ENCODE results near the gene RNF2. TPM values are rescaled to one million over a fixed set of nuclear protein-coding genes. Genes with fewer than 3 reads are reported as not detected.

RNF2 gene
- total RNA-seq, 6 experiments from 2014 or later = 4.2 to 9.1 (median 5.3) TPM

DNA sequence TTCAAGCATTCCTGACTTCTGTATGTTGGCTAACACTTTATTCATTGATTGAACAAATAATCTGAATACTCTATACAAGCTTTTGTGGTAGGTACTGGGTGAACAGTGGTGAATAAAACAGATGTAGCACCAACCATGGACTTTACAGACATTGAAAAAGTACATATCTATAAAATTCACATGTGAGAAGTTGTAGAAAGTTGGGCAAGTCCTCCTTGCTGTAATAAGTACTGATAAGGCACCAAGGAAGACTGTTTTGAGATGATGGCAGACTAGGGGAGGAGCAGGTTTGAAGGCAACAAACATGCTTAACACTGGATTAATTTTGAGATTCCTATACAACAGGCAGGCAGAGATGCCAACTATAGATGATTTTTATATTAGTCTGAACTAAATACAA lies 42.4 kb downstream of the RNF2 start:
- intact Hi-C loops (cut with DNase I) = no loop called here
- Histone ChIP-seq H3K4me1 (no peaks in the 10 kb centered on the region), H3K9me3 (no peaks in the 10 kb centered on the region), H3K27me3 (no peaks in the 10 kb centered on the region), H3K36me3 (no peaks in the 10 kb centered on the region), H3K4me3 (no peak overlapping the region), H3K27ac (no peak overlapping the region)
- TF ChIP-seq CTCF (IDR thresholded peaks at IDR 0.05) (no peak), POLR2A (IDR thresholded peaks at IDR 0.05) (no peak)
- no peak for DNase-seq
- ATAC-seq = no peak

- intact Hi-C loops (cut with DNase I) = no loop called here
- Histone ChIP-seq H3K27me3 (no peaks in the 10 kb centered on the region), H3K4me3 (no peak overlapping the region), H3K9me3 (no peaks in the 10 kb centered on the region), H3K36me3 (no peaks in the 10 kb centered on the region), H3K27ac (no peak overlapping the region), H3K4me1 (no peaks in the 10 kb centered on the region)
- ATAC-seq = no peak
- TF ChIP-seq POLR2A (IDR thresholded peaks at IDR 0.05) = no peak
- no peak for TF ChIP-seq CTCF (IDR thresholded peaks at IDR 0.05)
- DNase-seq = no peak
- 88% methylated on average over 5 of the region's 5 CpGs for whole genome bisulfite sequencing (ENCODE audit: insufficient coverage, low coverage, low lambda C conversion rate, missing lambda C conversion rate)
Measured at GRCh38 chr1:185091480-185091879, 46.1 kb downstream of the RNF2 start.

DNA sequence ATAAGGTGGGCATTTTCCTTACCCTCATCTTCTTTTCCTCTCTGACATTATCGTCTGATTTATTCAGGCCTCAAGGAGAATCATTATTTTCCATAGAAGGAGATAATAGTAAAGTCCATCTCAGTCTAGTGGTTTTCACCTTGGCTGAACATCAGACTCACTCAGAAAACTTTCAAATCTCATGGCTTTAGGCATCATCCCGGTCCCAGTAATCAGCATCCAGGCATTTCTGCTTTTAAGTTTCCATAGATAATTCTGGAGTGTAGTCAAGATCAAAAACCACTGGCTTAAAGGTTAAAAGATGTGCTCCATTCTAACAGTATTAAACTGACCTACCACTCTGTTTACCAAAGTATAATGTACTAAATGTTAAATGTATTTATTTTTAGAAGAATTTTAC lies 49.4 kb downstream of the RNF2 start:
- TF ChIP-seq CTCF (IDR thresholded peaks at IDR 0.05) = no peak
- TF ChIP-seq POLR2A (IDR thresholded peaks at IDR 0.05) = no peak
- DNase-seq (no peak), ATAC-seq (no peak)
- intact Hi-C loops (cut with DNase I) = no loop called here
- no peaks in the 10 kb centered on the region for H3K9me3 ChIP-seq
- WGBS (ENCODE audit: insufficient coverage, low coverage, low lambda C conversion rate, missing lambda C conversion rate) = 100% methylated on average over 2 of the region's 2 CpGs
- no peaks in the 10 kb centered on the region for H3K36me3 ChIP-seq
- H3K27me3 ChIP-seq = no peaks in the 10 kb centered on the region
- no peaks in the 10 kb centered on the region for H3K4me1 ChIP-seq
- H3K27ac ChIP-seq = no peak overlapping the region
- no peak overlapping the region for H3K4me3 ChIP-seq

DNA sequence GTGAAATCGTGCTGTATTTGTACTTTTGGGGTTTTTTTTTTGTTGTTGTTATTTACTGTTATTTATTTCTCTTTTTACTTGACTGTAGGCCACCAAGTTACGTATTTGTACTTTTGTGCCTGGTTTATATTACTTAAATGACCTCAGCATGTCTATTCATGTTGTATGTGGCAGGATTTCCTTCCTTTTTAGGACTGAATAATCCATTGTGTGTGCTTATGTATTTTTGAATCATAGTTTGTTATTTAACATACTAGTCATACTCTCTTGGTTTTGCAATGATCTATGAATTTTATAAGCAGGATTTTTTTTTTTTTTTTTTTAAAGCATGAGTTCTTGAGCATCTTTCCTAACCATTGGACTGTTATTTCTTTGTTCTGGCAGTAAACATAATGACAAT lies 51.2 kb downstream of the RNF2 start:
- H3K4me1 ChIP-seq = no peaks in the 10 kb centered on the region
- no peak overlapping the region for H3K27ac ChIP-seq
- no peak overlapping the region for H3K4me3 ChIP-seq
- ATAC-seq = no peak
- no peak for DNase-seq
- TF ChIP-seq CTCF (IDR thresholded peaks at IDR 0.05) (no peak), POLR2A (IDR thresholded peaks at IDR 0.05) (no peak)
- no peaks in the 10 kb centered on the region for H3K9me3 ChIP-seq
- no peaks in the 10 kb centered on the region for H3K36me3 ChIP-seq
- H3K27me3 ChIP-seq = no peaks in the 10 kb centered on the region
- WGBS (ENCODE audit: insufficient coverage, low coverage, low lambda C conversion rate, missing lambda C conversion rate) = 61% methylated on average over 2 of the region's 2 CpGs
- intact Hi-C loops (cut with DNase I) = no loop called here

DNA sequence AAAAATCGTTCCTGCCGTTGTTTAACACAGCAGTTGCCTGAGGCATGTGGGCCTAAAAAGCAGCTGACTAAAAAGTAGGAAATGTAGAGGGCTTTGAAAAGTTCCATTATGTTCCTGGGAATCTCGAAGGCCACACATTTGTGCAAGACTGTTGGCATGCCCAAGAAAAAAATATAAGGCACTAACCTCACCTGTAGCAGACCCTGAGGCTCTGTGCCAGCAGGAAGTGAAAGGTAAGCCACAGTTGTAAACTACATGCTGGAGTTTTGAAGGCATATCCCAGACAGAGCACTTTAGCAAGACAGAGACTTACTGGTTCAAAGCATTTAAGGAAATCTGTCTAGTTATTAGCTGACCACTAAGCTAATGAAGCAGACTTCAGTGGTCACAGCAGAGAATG lies 58.7 kb downstream of the RNF2 start:
- Histone ChIP-seq H3K4me3 (no peak overlapping the region), H3K9me3 (peaks cover 0 to 9% (median 0%) of the 10 kb centered on the region in 4 donors), H3K4me1 (no peaks in the 10 kb centered on the region), H3K27me3 (no peaks in the 10 kb centered on the region), H3K36me3 (no peaks in the 10 kb centered on the region), H3K27ac (no peak overlapping the region)
- no peak for DNase-seq
- WGBS (ENCODE audit: insufficient coverage, low coverage, low lambda C conversion rate, missing lambda C conversion rate) = 94% methylated on average over 3 of the region's 3 CpGs
- TF ChIP-seq CTCF (IDR thresholded peaks at IDR 0.05) (no peak), POLR2A (IDR thresholded peaks at IDR 0.05) (no peak)
- intact Hi-C loops (cut with DNase I) = no loop called here
- ATAC-seq = no peak
